GM21447 (cell line): Measurements from ENCODE around the gene ABTB2.

Experiments used
- ATAC-seq: cut with Tn5 transposase; IDR thresholded peaks from one replicate; pipeline ENCODE4 v1.9.1; 2021; ENCODE audit not compliant: unreplicated experiment

Gene ABTB2

DNA sequence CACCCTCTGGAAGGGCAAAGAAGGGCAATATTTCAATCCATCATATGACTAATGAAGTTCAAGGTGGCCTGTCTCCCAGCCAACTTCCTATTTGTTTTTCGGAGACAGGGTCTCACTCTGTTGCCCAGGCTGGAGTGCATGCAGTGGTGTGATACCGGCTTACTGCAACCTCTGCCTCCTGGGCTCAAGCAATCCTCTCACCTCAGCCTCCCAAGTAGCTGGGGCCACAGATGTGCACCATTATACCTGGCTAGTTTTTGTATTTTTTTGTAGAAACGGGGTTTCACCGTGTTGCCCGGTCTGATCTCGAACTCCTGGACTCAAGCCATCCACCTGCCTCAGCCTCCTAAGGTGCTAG lies 13.4 kb downstream of the ABTB2 start:
- ATAC-seq: no peak

GRCh38 chr11:34343686-34344085 lies 14.1 kb downstream of the ABTB2 start:
- no peak for ATAC-seq

GRCh38 chr11:34343153-34343552 lies 14.7 kb downstream of the ABTB2 start:
- ATAC-seq: no peak

GRCh38 chr11:34341931-34342533 lies 15.8 kb downstream of the ABTB2 start:
- ATAC-seq: no peak

- ATAC-seq: no peak
Measured at GRCh38 chr11:34341096-34341495, 16.7 kb downstream of the ABTB2 start.

- no peak for ATAC-seq
Measured at GRCh38 chr11:34340653-34341052, 17.2 kb downstream of the ABTB2 start.

GRCh38 chr11:34339149-34340064 lies 18.4 kb downstream of the ABTB2 start:
- ATAC-seq: peak; percentile 73

DNA sequence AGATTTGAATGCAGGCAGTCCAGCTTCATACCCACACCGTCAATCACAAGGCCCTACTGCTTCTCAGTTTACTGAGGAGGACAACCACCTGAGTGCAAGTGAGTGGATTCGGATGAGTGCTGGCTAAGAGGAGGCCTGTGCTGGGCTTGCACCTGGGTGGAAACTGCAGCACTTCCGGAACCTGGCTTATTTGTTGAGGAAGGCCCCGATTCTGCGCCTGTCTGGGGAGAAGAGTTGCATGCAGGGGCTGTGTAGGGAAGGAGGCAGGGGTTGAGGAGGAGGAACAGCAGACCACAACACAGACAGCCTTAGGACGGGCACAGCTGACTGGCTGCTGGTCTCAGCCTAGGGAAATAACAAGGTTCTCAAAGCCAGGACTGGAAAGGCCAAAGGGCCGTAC lies 20.8 kb downstream of the ABTB2 start:
- ATAC-seq: no peak

- no peak for ATAC-seq
Measured at GRCh38 chr11:34335801-34336200, 22.0 kb downstream of the ABTB2 start.

- ATAC-seq: no peak
Measured at GRCh38 chr11:34335331-34335730, 22.5 kb downstream of the ABTB2 start.

DNA sequence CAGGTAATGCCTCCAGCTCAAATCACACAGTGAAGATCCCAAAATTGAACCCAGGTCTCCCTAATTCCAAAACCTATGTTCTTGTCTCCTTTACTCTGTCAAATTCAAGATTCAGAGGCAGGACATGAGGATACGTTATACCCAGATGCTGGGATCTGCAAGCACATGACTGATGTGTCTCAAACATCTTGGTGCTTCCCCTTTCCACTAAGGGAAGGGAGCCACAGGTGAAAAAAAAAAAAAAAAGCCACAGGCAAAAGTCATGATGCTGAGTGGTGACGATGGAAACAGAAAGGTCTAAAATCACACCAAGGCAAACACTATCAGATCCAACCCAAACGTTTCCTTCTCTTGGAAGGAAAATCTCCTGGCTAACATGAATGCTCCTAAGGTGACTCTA lies 24.0 kb downstream of the ABTB2 start:
- peak; percentile 60 for ATAC-seq

GRCh38 chr11:34332524-34332923 lies 25.3 kb downstream of the ABTB2 start:
- ATAC-seq: no peak

DNA sequence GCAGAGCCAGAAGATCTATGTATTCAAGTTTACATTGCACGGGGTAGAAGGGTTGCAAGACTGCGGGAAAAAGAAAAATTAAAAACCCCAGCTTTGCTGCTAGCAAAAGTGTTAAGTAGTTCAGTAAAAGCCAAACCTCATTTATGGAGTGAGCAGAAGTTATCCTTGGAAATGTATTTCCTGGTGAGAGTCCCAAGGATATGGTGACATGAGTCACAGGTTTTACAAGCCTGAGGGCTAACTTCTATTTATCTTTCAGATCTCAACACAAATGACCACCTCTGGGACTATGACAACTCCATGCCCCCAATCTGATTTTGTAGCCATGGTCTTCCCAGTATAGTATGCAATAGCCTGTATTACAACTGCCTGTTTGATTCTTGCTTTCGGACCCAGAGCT lies 26.1 kb downstream of the ABTB2 start:
- ATAC-seq: no peak

DNA sequence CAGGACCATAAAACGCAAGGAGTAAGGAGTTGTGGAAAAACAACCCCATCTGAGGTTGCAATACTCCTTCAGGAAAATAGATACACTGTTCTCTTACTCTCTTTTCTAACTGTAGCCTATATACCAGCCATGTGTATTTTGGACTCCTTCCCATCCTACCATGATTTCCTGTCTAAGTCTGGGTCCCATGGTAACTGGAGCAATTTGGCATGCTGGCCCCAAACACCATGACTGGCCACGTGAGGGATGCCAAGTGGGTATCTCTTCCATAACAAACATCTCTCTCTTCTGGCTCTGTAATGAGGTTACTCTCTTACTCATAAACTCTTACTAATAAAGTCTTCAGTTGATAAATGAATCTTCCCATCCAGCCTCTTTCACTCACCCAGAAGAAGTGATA lies 26.5 kb downstream of the ABTB2 start:
- no peak for ATAC-seq

DNA sequence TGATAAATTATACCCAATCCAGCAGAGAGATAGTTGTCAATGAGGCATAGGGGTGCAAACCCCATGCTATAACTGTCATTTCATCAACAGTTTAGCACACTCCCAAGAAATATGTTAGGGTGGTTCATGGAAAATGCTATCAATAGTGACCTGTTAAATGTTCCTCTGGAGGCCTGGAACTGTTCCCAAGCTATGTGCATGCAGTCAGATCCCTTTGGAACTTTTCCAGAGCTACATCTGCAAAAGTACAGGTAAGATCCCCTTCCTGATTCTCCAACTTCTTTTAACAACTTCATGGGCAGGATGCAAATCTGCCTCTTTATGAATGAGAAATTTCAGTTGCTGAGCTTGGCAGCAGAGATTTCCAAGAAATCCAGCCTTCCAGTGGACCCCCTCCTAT lies 27.2 kb downstream of the ABTB2 start:
- ATAC-seq: no peak

DNA sequence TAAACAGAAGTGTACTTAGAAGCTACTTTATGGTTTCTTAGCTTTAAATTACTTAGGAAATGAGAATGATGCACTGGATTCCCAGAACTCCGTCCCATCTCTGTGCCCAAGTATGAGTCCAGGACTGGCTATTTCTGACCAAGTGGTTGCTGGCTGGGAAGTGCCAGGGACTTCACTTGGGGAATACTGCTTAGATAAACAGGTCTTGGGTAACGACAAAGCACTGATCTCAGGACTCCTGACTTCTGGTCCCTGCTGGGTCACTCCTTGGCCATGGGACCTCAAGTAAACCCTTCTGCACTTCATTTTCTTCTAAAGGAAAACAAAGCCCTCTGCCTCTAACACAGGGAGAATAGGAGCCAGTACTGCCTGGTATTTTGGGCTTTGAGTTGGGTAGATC lies 27.9 kb downstream of the ABTB2 start:
- no peak for ATAC-seq

GRCh38 chr11:34328632-34328910 lies 29.2 kb downstream of the ABTB2 start:
- no peak for ATAC-seq

DNA sequence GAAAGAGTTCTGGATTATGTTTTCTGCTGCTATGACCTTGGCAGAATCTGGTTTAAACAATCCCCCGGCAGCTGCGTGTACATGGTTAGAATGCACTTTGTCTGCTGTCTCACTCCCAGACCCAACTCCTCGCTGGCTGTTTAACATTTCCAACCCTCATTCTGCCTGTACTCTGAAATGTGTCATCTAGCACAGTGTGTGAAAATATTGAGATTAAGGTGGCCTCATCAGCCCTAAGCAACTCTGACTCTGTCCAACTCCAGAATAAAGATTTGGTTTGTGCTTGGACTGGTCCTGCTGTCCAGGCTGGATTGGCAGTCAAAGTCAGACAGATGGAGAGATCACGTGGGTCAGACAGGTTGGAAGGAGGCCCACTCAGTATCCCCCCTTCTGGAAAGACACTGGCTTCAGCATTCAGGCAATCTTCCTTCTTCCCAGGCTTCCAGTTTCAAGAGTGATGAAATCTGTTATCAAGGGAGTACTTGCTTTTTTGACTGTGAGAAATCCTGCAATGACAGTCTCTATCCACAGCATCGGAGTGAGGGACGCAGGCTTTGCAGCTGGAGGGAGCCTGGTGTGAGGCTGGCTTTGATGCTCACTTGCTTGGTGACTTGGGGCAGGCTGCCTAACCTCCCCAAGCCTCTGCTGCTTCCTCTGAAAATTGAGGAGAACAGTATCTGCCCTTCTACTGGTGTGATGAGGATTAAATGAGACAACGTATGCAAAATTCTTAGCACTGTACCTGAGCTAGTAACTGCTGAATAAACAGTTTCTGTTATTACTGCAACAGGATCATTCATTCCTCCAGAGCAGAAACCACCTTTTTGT lies 29.8 kb downstream of the ABTB2 start:
- ATAC-seq: no peak

GRCh38 chr11:34324466-34324865 lies 33.3 kb downstream of the ABTB2 start:
- ATAC-seq: no peak

- no peak for ATAC-seq
Measured at GRCh38 chr11:34323601-34324000, 34.2 kb downstream of the ABTB2 start.

GRCh38 chr11:34318111-34319037 lies 39.4 kb downstream of the ABTB2 start:
- no peak for ATAC-seq
